GM23248 (cell line): ENCODE results near the gene ATF1.
"Not testable (repeated sequence)": the region's sequence is repeated elsewhere in the genome, so short reads cannot be mapped to it uniquely, and the experiment has no call there.

ENCODE experiments used
- EZH2 ChIP-seq: fragments of 200-600 bp; sonication (generic); IDR thresholded peaks from 2 replicates; pipeline ENCODE4 v1.6.1; 2018; ENCODE audit warnings: antibody characterized with exemption, mild to moderate bottlenecking; ENCODE audit not compliant: insufficient read depth, poor library complexity, severe bottlenecking
- EZH2phosphoT487 ChIP-seq: fragments of 200-600 bp; sonication (generic); IDR thresholded peaks from 2 replicates; pipeline ENCODE4 v1.6.1; 2018; ENCODE audit warnings: antibody characterized with exemption, moderate library complexity, mild to moderate bottlenecking, low read depth; ENCODE audit not compliant: insufficient read depth

- TF ChIP-seq EZH2, EZH2phosphoT487: not testable (repeated sequence)
Observed at GRCh38 chr12:50868881-50869280, 105.0 kb downstream of the ATF1 start.
